HepG2 (cell line): ENCODE data around the gene TGIF1. TPM values are rescaled to one million over a fixed set of nuclear protein-coding genes. Genes with fewer than 3 reads are reported as not detected.

Experiments
- ATAC-seq: fragments of 200-7000 bp; cut with Tn5 transposase; 3 replicates; pipeline ENCODE4 v1.9.1; 2020; ENCODE audit warnings: mild to moderate bottlenecking, moderate library complexity
- BruUV-seq: library from RNA; stranded (reverse); fragments of 400-500 nt; replicated peaks from 2 replicates; lab custom pipeline; 2021; lab: Mats Ljungman, UMichigan
- CTCF ChIA-PET: fragments of 300-600 bp; formaldehyde crosslinking; extraction: SDS; loops from one replicate; lab custom pipeline; 2021; ENCODE audit warnings: low total read pairs, inconsistent platforms, low intra/inter-chr PET ratio; lab: Yijun Ruan, JAX
- POLR2A ChIA-PET: fragments of 350-600 bp; sonication (Branson Sonifier 250); formaldehyde crosslinking; loops from one replicate; lab custom pipeline; 2020; ENCODE audit warnings: antibody characterized with exemption, inconsistent platforms; lab: Yijun Ruan, JAX
- DNase-seq: peaks from one replicate; pipeline ENCODE4 v3.0.0-alpha.2; 2015; ENCODE audit warnings: low spot score
- FAIRE-seq: peaks from 3 replicates; lab custom pipeline; 2011; peaks lifted over from hg19 to GRCh38; lab: Jason Lieb, UNC
- H2AFZ ChIP-seq: one replicate; pipeline ENCODE4 v1.6.1; 2011; ENCODE audit warnings: low read length, inconsistent platforms
- H3K27ac ChIP-seq: fragments of 300-600 bp; 3 replicates; pipeline ENCODE4 v1.8.0; 2011; ENCODE audit warnings: mixed run types, mild to moderate bottlenecking, mixed read lengths, low read length, inconsistent platforms; ENCODE audit not compliant: insufficient read depth; ENCODE audit errors: extremely low read length
- H3K27me3 ChIP-seq, 2 experiments: fragments of 200-600 bp in 1 of 2; 2 replicates in 1 of 2; 3 replicates in 1 of 2; pipeline versions ENCODE4 v1.6.0 to v1.8.0; 2011; ENCODE audit warnings: low read length in 2 of 2, mild to moderate bottlenecking in 2 of 2, moderate library complexity in 2 of 2, inconsistent platforms in 1 of 2; ENCODE audit not compliant: insufficient read depth in 2 of 2, control insufficient read depth in 1 of 2
- H3K36me3 ChIP-seq, 2 experiments: fragments of 200-600 bp in 1 of 2; replicated peaks in 1 of 2; 2 replicates in 1 of 2; 3 replicates in 1 of 2; pipeline versions ENCODE4 v1.5.1 to v1.8.0; 2011; ENCODE audit warnings: low read length in 2 of 2, inconsistent platforms in 1 of 2; ENCODE audit not compliant: insufficient read depth in 2 of 2, control insufficient read depth in 1 of 2
- H3K4me1 ChIP-seq: 2 replicates; pipeline ENCODE4 v1.5.1; 2012; ENCODE audit warnings: low read length, inconsistent platforms; ENCODE audit not compliant: insufficient read depth
- H3K4me2 ChIP-seq: 2 replicates; pipeline ENCODE4 v1.6.0; 2011; ENCODE audit warnings: low read depth, low read length, inconsistent platforms
- H3K4me3 ChIP-seq, 3 experiments: fragments of 200-600 bp in 1 of 3; sonication (generic), shearing (Covaris generic) in 1 of 3; replicated peaks in 1 of 3; 2 replicates each; pipeline ENCODE4 v1.5.1; 2011 to 2016; ENCODE audit warnings: low read length in 3 of 3, inconsistent platforms in 2 of 3, low read depth in 2 of 3, mild to moderate bottlenecking in 2 of 3, control low read depth in 1 of 3, mixed read lengths in 1 of 3; ENCODE audit not compliant: insufficient read depth in 1 of 3
- H3K79me2 ChIP-seq: one replicate; pipeline ENCODE4 v1.6.1; 2011; ENCODE audit warnings: low read length, inconsistent platforms; ENCODE audit not compliant: insufficient read depth
- H3K9ac ChIP-seq: 2 replicates; pipeline ENCODE4 v1.6.0; 2011; ENCODE audit warnings: mild to moderate bottlenecking, low read depth, low read length, inconsistent platforms; ENCODE audit not compliant: insufficient read depth
- H3K9me3 ChIP-seq: 2 replicates; pipeline ENCODE4 v1.5.1; 2012; ENCODE audit warnings: mild to moderate bottlenecking, low read length
- H4K20me1 ChIP-seq: 2 replicates; pipeline ENCODE4 v1.6.0; 2011; ENCODE audit warnings: inconsistent platforms, mild to moderate bottlenecking, low read length, moderate library complexity; ENCODE audit not compliant: insufficient read depth
- GTF2F1 ChIP-seq: fragments of 150-350 bp; IDR thresholded peaks from 2 replicates; pipeline ENCODE4 v1.6.1; 2014; ENCODE audit warnings: low read length
- SIN3B ChIP-seq: fragments of 150-350 bp; IDR thresholded peaks from 2 replicates; pipeline ENCODE4 v1.6.1; 2014; ENCODE audit warnings: low read length
- SP1 ChIP-seq, 2 experiments: fragments of 450-650 bp in 1 of 2; sonication (generic) in 1 of 2; formaldehyde crosslinking in 1 of 2; IDR thresholded peaks; 2 replicates each; pipeline versions ENCODE4 v1.4.0 to v1.6.1; 2016 to 2020; ENCODE audit warnings: missing genetic modification reagents in 1 of 2
- ZNF546 ChIP-seq: sonication (generic); formaldehyde crosslinking; conservative IDR thresholded peaks from 2 replicates; pipeline ENCODE4 v1.8.1; 2023; ENCODE audit warnings: mild to moderate bottlenecking, missing genetic modification reagents
- WGBS: methylation state at CpG from one replicate; pipeline ENCODE4 v1.1.6; 2017; ENCODE audit warnings: low lambda C conversion rate; 5-methylcytosine and 5-hydroxymethylcytosine counted together
- in situ Hi-C: cut with HindIII; loops from 2 replicates; pipeline ENCODE4 v1.10.0; 2017; ENCODE audit warnings: low pct_unique_long_range_greater_than_20kb; ENCODE audit not compliant: extremely low pct_ligation_motif_present
- intact Hi-C: fragments of 100-400 bp; cut with micrococcal nuclease; formaldehyde crosslinking; loops from one replicate; pipeline ENCODE4 v1.10.0; 2022; ENCODE audit not compliant: unreplicated experiment
- polyA plus RNA-seq, 8 experiments: library from polyadenylated mRNA; depleted of rRNA in 3 of 8; stranded (reverse) in 7 of 8; unstranded in 1 of 8; fragments of >200 nt; fragmentation: Illumina TruSeq in 4 of 8; extraction: Trizol in 4 of 8; gene quantifications; 2 replicates each; pipeline versions ENCODE4 v1.2.1 to v1.2.3, GENCODE V29; 2011 to 2016; ENCODE audit warnings: low read depth in 4 of 8, missing spikeins in 1 of 8, mixed read lengths in 1 of 8; ENCODE audit not compliant: insufficient read depth in 1 of 8
- total RNA-seq, 5 experiments: library from RNA; depleted of rRNA; stranded (reverse); fragments of >200 nt; fragmentation: Illumina TruSeq; extraction: Trizol; gene quantifications; 2 replicates each; pipeline ENCODE4 v1.2.3, GENCODE V29; 2016; ENCODE audit warnings: low read depth in 1 of 5
- TF ChIP-seq, protein P1 (sequence below): sonication (generic); formaldehyde crosslinking; IDR thresholded peaks from 2 replicates; pipeline ENCODE4 v1.8.0; 2022; ENCODE audit warnings: missing genetic modification reagents, mild to moderate bottlenecking, moderate library complexity, borderline replicate concordance

The TGIF1 gene
- total and polyA plus RNA-seq, 2 of the 13 experiments (the other 11 are each of a cell fraction or from before 2014, with no cell fraction given) = 50.0 to 76.1 TPM

DNA sequence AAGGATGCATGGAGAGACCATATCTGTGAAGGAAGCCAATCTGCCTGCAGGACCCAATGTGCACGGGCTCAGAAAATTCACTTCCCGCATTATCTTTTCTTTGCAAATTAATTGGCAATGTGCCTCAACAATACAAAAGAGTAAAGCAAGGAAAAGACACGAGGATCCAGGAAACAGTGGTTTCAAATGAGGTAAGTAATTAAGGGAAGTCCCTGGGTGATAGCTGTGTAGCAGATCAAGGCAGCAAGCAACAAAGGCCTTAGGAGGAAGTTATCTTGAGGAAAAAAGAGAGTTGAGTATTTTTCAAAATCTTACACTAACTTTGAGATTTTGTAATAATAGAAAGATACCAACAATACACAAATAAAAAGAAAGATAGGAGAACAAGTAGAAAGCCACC, 44.3 kb upstream of the TGIF1 start:
- Histone ChIP-seq H3K27ac (no peak overlapping the region), H3K9me3 (no peaks in the 10 kb centered on the region), H3K9ac (no peak overlapping the region), H3K4me2 (no peak overlapping the region), H3K79me2 (no peaks in the 10 kb centered on the region), H3K36me3 (no peaks in the 10 kb centered on the region), H4K20me1 (no peaks in the 10 kb centered on the region), H3K4me3 (no peak overlapping the region), H2AFZ (no peak overlapping the region), H3K27me3 (0 out of 5 replicates have a peak, but pooled peaks cover 0 to 3% of the 10 kb centered on the region in 2 experiments), H3K4me1 (no peaks in the 10 kb centered on the region)
- no TSS peak for BruUV-seq
- TF ChIP-seq SIN3B = no peak
- TF ChIP-seq SP1 (IDR thresholded peaks at IDR 0.05) = no peak
- TF ChIP-seq SP1 (CRISPR knock-in tag; IDR thresholded peaks at IDR 0.05) = no peak
- TF ChIP-seq ZNF546 = no peak
- ATAC-seq (no peak), FAIRE-seq (no peak), DNase-seq (no peak)
- intact Hi-C loops = no loop called here
- WGBS = 13% methylated on average over 2 of the region's 3 CpGs
- in situ Hi-C loops = no loop called here
- POLR2A ChIA-PET = no interaction called here
- CTCF ChIA-PET = no interaction called here

DNA sequence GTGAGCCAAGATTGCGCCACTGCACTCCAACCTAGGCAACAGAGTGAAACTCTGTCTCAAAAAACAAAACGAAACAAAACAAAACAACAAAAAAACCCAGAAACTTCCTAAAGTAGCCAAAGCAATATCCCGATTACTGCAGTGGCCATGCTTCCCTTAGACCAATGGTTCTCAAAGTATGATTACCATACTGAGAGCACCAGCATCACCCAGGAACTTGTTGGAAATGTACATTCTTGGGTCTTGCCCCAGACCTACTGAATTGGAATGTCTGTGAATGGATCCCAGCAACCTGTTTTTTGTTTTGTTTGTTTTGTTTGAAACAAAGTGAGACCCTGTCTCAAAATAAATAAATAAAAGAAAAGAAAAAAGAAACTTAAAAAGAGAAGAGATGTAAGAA, 41.9 kb upstream of the TGIF1 start:
- H3K27ac ChIP-seq = no peak overlapping the region
- POLR2A ChIA-PET = no interaction called here

More for the DNA sequence above, 41.9 kb upstream of the TGIF1 start:
- Histone ChIP-seq H2AFZ (no peak overlapping the region), H3K4me2 (no peak overlapping the region), H3K79me2 (no peaks in the 10 kb centered on the region), H3K27me3 (peaks cover 0 to 5% of the 10 kb centered on the region in 2 experiments; a peak in 1 of 5 replicates), H3K9me3 (no peaks in the 10 kb centered on the region), H3K4me1 (no peaks in the 10 kb centered on the region), H3K4me3 (no peak overlapping the region), H3K9ac (no peak overlapping the region), H3K36me3 (no peaks in the 10 kb centered on the region), H4K20me1 (no peaks in the 10 kb centered on the region)
- in situ Hi-C loops (no loop called here), intact Hi-C loops (no loop called here)
- CTCF ChIA-PET = no interaction called here
- ATAC-seq (no peak), DNase-seq (no peak), FAIRE-seq (no peak)
- 39% methylated on average over 3 of the region's 3 CpGs for WGBS
- BruUV-seq = no TSS peak
- TF ChIP-seq, protein P1, sequence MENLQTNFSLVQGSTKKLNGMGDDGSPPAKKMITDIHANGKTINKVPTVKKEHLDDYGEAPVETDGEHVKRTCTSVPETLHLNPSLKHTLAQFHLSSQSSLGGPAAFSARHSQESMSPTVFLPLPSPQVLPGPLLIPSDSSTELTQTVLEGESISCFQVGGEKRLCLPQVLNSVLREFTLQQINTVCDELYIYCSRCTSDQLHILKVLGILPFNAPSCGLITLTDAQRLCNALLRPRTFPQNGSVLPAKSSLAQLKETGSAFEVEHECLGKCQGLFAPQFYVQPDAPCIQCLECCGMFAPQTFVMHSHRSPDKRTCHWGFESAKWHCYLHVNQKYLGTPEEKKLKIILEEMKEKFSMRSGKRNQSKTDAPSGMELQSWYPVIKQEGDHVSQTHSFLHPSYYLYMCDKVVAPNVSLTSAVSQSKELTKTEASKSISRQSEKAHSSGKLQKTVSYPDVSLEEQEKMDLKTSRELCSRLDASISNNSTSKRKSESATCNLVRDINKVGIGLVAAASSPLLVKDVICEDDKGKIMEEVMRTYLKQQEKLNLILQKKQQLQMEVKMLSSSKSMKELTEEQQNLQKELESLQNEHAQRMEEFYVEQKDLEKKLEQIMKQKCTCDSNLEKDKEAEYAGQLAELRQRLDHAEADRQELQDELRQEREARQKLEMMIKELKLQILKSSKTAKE = no peak
- no peak for TF ChIP-seq GTF2F1
